PC-9 (cell line): Measurements from ENCODE around the gene GPR12. TPM values are rescaled to one million over a fixed set of nuclear protein-coding genes. Genes with fewer than 3 reads are reported as not detected.

Experiments
- BruUV-seq: library from RNA; stranded (reverse); fragments of 400-500 nt; replicated peaks from 2 replicates; lab custom pipeline; 2021; lab: Mats Ljungman, UMichigan
- CTCF ChIA-PET: fragments of 300-600 bp; sonication (Branson Sonifier 250); formaldehyde crosslinking; loops from one replicate; lab custom pipeline; 2022; ENCODE audit warnings: antibody characterized with exemption; lab: Charles Lee
- POLR2A ChIA-PET: fragments of 300-600 bp; sonication (Branson Sonifier 250); formaldehyde crosslinking; loops from one replicate; lab custom pipeline; 2022; ENCODE audit warnings: antibody characterized with exemption; ENCODE audit not compliant: unreplicated experiment; lab: Charles Lee
- DNase-seq, 2 experiments: peaks; one replicate each; pipeline versions ENCODE4 v3.0.0 to v3.0.0-alpha.2; 2015 to 2022; ENCODE audit warnings: mixed read lengths in 1 of 2
- H2AFZ ChIP-seq: fragments of 200-600 bp; sonication (generic); 2 replicates; pipeline ENCODE4 v1.8.1; 2017; ENCODE audit warnings: antibody characterized with exemption
- H3F3A ChIP-seq: fragments of 200-600 bp; sonication (generic); 2 replicates; pipeline ENCODE4 v1.8.1; 2017; ENCODE audit warnings: antibody characterized with exemption, mild to moderate bottlenecking, low read depth; ENCODE audit not compliant: insufficient read depth
- H3K27ac ChIP-seq: fragments of 200-600 bp; sonication (generic); 2 replicates; pipeline ENCODE4 v1.6.1; 2016; ENCODE audit warnings: mixed run types
- H3K27me3 ChIP-seq: fragments of 200-600 bp; sonication (generic); 2 replicates; pipeline ENCODE4 v1.6.1; 2016; ENCODE audit warnings: low read depth, mixed run types; ENCODE audit not compliant: insufficient read depth
- H3K36me3 ChIP-seq: fragments of 200-600 bp; sonication (generic); 2 replicates; pipeline ENCODE4 v1.6.1; 2016; ENCODE audit warnings: low read depth, mixed run types
- H3K4me1 ChIP-seq: fragments of 200-600 bp; sonication (generic); replicated peaks from 2 replicates; pipeline ENCODE4 v1.6.1; 2016; ENCODE audit warnings: mixed run types; ENCODE audit not compliant: insufficient read depth
- H3K4me2 ChIP-seq: fragments of 200-600 bp; sonication (generic); 2 replicates; pipeline ENCODE4 v1.6.1; 2017; ENCODE audit warnings: mixed run types
- H3K4me3 ChIP-seq: fragments of 200-600 bp; sonication (generic); 2 replicates; pipeline ENCODE4 v1.6.1; 2016; ENCODE audit warnings: mixed run types
- H3K79me2 ChIP-seq: fragments of 200-600 bp; sonication (generic); 2 replicates; pipeline ENCODE4 v1.6.1; 2017; ENCODE audit warnings: low read depth, mixed run types
- H3K9me2 ChIP-seq: fragments of 200-600 bp; sonication (generic); 2 replicates; pipeline ENCODE4 v1.8.1; 2017; ENCODE audit warnings: mild to moderate bottlenecking; ENCODE audit not compliant: insufficient read depth
- H3K9me3 ChIP-seq: fragments of 200-600 bp; sonication (generic); 2 replicates; pipeline ENCODE4 v1.8.1; 2016; ENCODE audit warnings: low read depth; ENCODE audit not compliant: insufficient read depth
- H4K20me1 ChIP-seq: fragments of 200-600 bp; sonication (generic); 2 replicates; pipeline ENCODE4 v1.8.1; 2017; ENCODE audit not compliant: insufficient read depth
- EZH2 ChIP-seq: fragments of 200-600 bp; sonication (generic); IDR thresholded peaks from 2 replicates; pipeline ENCODE4 v1.8.0; 2017; ENCODE audit warnings: antibody characterized with exemption, low read depth
- intact Hi-C: fragments of 100-400 bp; cut with micrococcal nuclease; formaldehyde crosslinking; loops from one replicate; pipeline ENCODE4 v1.10.0; 2022; ENCODE audit not compliant: unreplicated experiment
- total RNA-seq: library from RNA; stranded (reverse); gene quantifications from 2 replicates; pipeline ENCODE4 v1.2.3, GENCODE V29; 2021
- TF ChIP-seq, protein P1 (sequence below): fragments of 200-600 bp; sonication (generic); conservative IDR thresholded peaks from 2 replicates; pipeline ENCODE4 v1.6.1; 2017; ENCODE audit warnings: mixed run types, antibody characterized with exemption, mild to moderate bottlenecking, moderate library complexity

The GPR12 gene
- total RNA-seq, 1 experiment from 2014 or later: not detected

DNA sequence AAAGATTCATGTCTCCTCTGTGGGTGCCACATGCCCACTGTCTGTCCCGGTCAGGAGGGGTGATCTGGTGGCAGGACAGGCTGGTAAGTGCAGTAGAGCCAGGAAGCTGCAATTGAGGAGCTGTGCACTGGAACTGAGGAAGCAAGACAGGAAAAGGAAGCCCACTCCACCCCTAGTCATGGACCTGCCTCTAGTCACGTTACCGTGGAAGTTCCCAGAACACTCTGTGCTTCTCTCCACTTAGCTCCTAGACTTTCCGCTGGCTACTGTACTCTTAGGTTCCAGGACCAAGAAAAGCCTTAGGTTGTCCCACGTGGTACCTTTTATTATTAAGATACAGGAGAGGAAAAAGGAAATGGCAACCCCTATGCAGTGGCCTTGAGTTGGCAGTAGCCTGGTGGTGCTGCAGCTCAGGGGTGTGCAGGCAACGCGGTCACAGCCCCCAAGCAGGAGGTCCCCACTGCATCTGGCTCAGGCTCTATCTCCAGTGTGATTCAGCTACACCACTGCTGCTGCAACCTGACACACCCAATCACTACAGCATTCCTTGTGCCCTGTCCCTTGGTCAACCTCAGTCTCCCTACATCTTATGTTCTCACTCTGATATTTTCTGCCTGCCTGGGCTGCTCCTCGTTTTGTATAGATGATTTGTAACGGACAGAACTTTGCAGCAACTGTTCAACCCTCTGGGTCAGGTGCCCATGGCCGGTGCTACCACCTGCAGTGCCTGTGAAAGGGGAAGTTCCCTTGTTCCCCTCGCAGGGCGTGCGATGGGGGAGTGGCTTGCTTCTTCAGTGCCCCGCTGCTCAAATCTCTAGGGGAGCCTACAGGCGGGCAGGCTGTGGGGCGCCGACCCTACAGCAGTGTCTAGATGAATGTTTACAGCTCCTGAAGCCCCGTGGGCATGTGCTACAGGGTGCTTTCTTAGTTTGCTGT lies 24.4 kb upstream of the GPR12 start:
- no peaks in the 10 kb centered on the region for H3K4me1 ChIP-seq
- no TSS peak for BruUV-seq
- H3K4me2 ChIP-seq: no peak overlapping the region
- H3K9me3 ChIP-seq: no peaks in the 10 kb centered on the region
- H3K4me3 ChIP-seq: no peak overlapping the region
- no peak overlapping the region for H2AFZ ChIP-seq
- H4K20me1 ChIP-seq: no peaks in the 10 kb centered on the region
- ChIA-PET CTCF (no interaction called here), POLR2A (no interaction called here)
- H3K27me3 ChIP-seq: peaks cover 100% of the 10 kb centered on the region
- intact Hi-C loops: no loop called here
- DNase-seq: no peak
- no peaks in the 10 kb centered on the region for H3K79me2 ChIP-seq
- no peaks in the 10 kb centered on the region for H3K36me3 ChIP-seq
- H3K9me2 ChIP-seq: no peaks in the 10 kb centered on the region
- no peak overlapping the region for H3K27ac ChIP-seq
- TF ChIP-seq EZH2: no peak
- TF ChIP-seq, protein P1, sequence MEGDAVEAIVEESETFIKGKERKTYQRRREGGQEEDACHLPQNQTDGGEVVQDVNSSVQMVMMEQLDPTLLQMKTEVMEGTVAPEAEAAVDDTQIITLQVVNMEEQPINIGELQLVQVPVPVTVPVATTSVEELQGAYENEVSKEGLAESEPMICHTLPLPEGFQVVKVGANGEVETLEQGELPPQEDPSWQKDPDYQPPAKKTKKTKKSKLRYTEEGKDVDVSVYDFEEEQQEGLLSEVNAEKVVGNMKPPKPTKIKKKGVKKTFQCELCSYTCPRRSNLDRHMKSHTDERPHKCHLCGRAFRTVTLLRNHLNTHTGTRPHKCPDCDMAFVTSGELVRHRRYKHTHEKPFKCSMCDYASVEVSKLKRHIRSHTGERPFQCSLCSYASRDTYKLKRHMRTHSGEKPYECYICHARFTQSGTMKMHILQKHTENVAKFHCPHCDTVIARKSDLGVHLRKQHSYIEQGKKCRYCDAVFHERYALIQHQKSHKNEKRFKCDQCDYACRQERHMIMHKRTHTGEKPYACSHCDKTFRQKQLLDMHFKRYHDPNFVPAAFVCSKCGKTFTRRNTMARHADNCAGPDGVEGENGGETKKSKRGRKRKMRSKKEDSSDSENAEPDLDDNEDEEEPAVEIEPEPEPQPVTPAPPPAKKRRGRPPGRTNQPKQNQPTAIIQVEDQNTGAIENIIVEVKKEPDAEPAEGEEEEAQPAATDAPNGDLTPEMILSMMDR: no peak
- H3F3A ChIP-seq: no peaks in the 10 kb centered on the region

DNA sequence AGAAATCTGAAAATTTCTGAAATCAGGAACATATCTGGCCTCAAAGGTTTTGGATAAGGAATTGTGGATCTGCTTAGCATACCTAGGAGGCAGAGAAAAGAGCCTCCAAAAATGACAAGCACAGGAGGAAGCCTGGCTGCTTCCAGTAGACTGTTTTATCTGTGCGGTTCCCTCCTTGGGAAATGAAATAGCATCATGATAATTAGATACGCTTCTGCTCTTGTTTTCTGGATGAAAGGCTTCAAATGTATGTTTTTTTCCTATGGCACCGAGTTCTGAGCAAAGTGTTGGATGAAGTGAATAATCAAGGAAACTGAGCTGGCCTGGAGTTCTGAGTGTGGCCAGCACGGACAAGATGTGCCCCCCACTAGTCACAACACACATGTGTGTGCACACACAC lies 19.8 kb upstream of the GPR12 start:
- Histone ChIP-seq H3K27ac (no peak overlapping the region), H2AFZ (no peak overlapping the region), H3K79me2 (no peaks in the 10 kb centered on the region), H4K20me1 (no peaks in the 10 kb centered on the region), H3K27me3 (peaks cover 71% of the 10 kb centered on the region), H3K4me3 (no peak overlapping the region), H3K36me3 (no peaks in the 10 kb centered on the region), H3K9me2 (no peaks in the 10 kb centered on the region), H3K4me2 (no peak overlapping the region), H3F3A (no peaks in the 10 kb centered on the region), H3K4me1 (no peaks in the 10 kb centered on the region), H3K9me3 (no peaks in the 10 kb centered on the region)
- ChIA-PET POLR2A (no interaction called here), CTCF (no interaction called here)
- TF ChIP-seq, protein P1: no peak
- no peak for TF ChIP-seq EZH2
- BruUV-seq: no TSS peak
- DNase-seq: no peak
- intact Hi-C loops: no loop called here

DNA sequence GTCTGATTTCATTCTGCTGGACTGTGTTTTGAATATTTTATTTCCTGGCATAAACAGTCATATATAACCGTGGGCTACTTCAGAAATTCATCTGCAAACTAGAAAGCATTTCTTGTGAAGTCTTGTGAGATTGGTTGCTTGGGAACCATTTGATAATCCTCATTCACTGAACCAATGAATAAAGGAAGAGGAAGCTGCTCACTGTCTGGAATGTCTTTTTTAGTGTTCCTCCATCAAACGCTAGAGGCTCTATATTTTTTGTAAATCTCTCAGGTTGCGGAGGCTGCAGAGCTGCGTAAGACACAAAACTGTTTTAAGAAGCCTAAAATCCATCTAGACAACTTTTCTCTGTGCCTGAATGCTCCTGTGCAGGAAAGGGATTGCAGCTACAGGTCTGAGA lies 18.7 kb upstream of the GPR12 start:
- TF ChIP-seq EZH2: no peak
- TF ChIP-seq, protein P1: no peak
- no TSS peak for BruUV-seq
- H3K4me3 ChIP-seq: no peak overlapping the region
- CTCF ChIA-PET: no interaction called here
- no peaks in the 10 kb centered on the region for H3F3A ChIP-seq
- H3K9me3 ChIP-seq: no peaks in the 10 kb centered on the region
- no peaks in the 10 kb centered on the region for H4K20me1 ChIP-seq
- no peaks in the 10 kb centered on the region for H3K79me2 ChIP-seq
- no peak for DNase-seq
- H3K9me2 ChIP-seq: no peaks in the 10 kb centered on the region
- POLR2A ChIA-PET: no interaction called here
- H3K4me2 ChIP-seq: no peak overlapping the region
- H3K27me3 ChIP-seq: peaks cover 64% of the 10 kb centered on the region
- H3K4me1 ChIP-seq: no peaks in the 10 kb centered on the region
- no peaks in the 10 kb centered on the region for H3K36me3 ChIP-seq
- H2AFZ ChIP-seq: no peak overlapping the region
- intact Hi-C loops: no loop called here
- no peak overlapping the region for H3K27ac ChIP-seq
